Panc1 (cell line): Measurements from ENCODE around the gene VAV3. TPM values are rescaled to one million over a fixed set of nuclear protein-coding genes. Genes with fewer than 3 reads are reported as not detected.

ENCODE experiments used
- ATAC-seq: fragments of 200-7000 bp; cut with Tn5 transposase; 2 replicates; pipeline ENCODE4 v1.9.1; 2020; ENCODE audit warnings: mild to moderate bottlenecking, moderate library complexity
- BruUV-seq: library from RNA; stranded (reverse); fragments of 400-500 nt; replicated peaks from 2 replicates; lab custom pipeline; 2021; lab: Mats Ljungman, UMichigan
- CTCF ChIA-PET: fragments of 300-600 bp; sonication (Branson Sonifier 250); formaldehyde crosslinking; loops from one replicate; lab custom pipeline; 2022; ENCODE audit warnings: antibody characterized with exemption; lab: Charles Lee
- POLR2A ChIA-PET: fragments of 300-600 bp; sonication (Branson Sonifier 250); formaldehyde crosslinking; loops from one replicate; lab custom pipeline; 2022; ENCODE audit warnings: antibody characterized with exemption; lab: Charles Lee
- DNase-seq: peaks from one replicate; pipeline ENCODE4 v3.0.0-alpha.2; 2010; ENCODE audit warnings: low read depth, low spot score
- H3K27ac ChIP-seq: 2 replicates; pipeline ENCODE4 v1.5.1; 2011; ENCODE audit warnings: mild to moderate bottlenecking, low read length, inconsistent platforms
- H3K27me3 ChIP-seq: fragments of 200-500 bp; sonication (Bioruptor generic); 2 replicates; pipeline ENCODE4 v1.6.0; 2014; ENCODE audit warnings: low read length, inconsistent platforms; ENCODE audit not compliant: control insufficient read depth, insufficient read depth
- H3K36me3 ChIP-seq: fragments of 200-500 bp; sonication (Bioruptor generic); 2 replicates; pipeline ENCODE4 v1.5.1; 2014; ENCODE audit warnings: inconsistent platforms, mild to moderate bottlenecking, low read length, moderate library complexity; ENCODE audit not compliant: control insufficient read depth, insufficient read depth
- H3K4me1 ChIP-seq: 2 replicates; pipeline ENCODE4 v1.5.1; 2011; ENCODE audit warnings: inconsistent platforms, mild to moderate bottlenecking, low read length, moderate library complexity; ENCODE audit not compliant: control insufficient read depth, insufficient read depth
- H3K4me3 ChIP-seq, 2 experiments: 2 replicates each; pipeline ENCODE4 v1.5.1; 2011 to 2012; ENCODE audit warnings: low read depth in 2 of 2, low read length in 2 of 2, mild to moderate bottlenecking in 2 of 2, inconsistent platforms in 1 of 2, moderate library complexity in 1 of 2
- H3K9me3 ChIP-seq: fragments of 200-500 bp; sonication (Bioruptor generic); 2 replicates; pipeline ENCODE4 v1.5.1; 2014; ENCODE audit warnings: low read depth, mild to moderate bottlenecking, inconsistent platforms, low read length, moderate library complexity; ENCODE audit not compliant: control insufficient read depth, insufficient read depth
- POLR2AphosphoS5 ChIP-seq: IDR thresholded peaks from 2 replicates; pipeline ENCODE4 v1.6.1; 2012; ENCODE audit warnings: mild to moderate bottlenecking, low read depth, low read length, moderate library complexity
- REST ChIP-seq, 2 experiments: IDR thresholded peaks; 2 replicates each; pipeline ENCODE4 v1.6.1; 2011 to 2012; ENCODE audit warnings: low read depth in 2 of 2, control low read depth in 1 of 2, low read length in 1 of 2, mild to moderate bottlenecking in 1 of 2, moderate library complexity in 1 of 2; ENCODE audit not compliant: insufficient read depth in 1 of 2
- SIN3A ChIP-seq: IDR thresholded peaks from 2 replicates; pipeline ENCODE4 v1.6.1; 2012; ENCODE audit warnings: low read depth, mild to moderate bottlenecking, low read length, moderate library complexity, borderline replicate concordance; ENCODE audit not compliant: insufficient read depth
- TCF7L2 ChIP-seq: IDR thresholded peaks from 2 replicates; pipeline ENCODE4 v1.6.1; 2011; ENCODE audit warnings: mild to moderate bottlenecking, low read depth, low read length, inconsistent platforms
- in situ Hi-C: cut with HindIII; loops from 2 replicates; pipeline ENCODE4 v1.10.0; 2016; ENCODE audit warnings: low sequenced_read_pairs, low pct_unique_long_range_greater_than_20kb
- intact Hi-C: fragments of 100-400 bp; cut with micrococcal nuclease; formaldehyde crosslinking; loops from one replicate; pipeline ENCODE4 v1.10.0; 2022; ENCODE audit not compliant: unreplicated experiment
- total RNA-seq: library from RNA; stranded (reverse); gene quantifications from one replicate; pipeline ENCODE4 v1.2.1, GENCODE V29; 2021; ENCODE audit not compliant: unreplicated experiment
- TF ChIP-seq, protein P1 (sequence below): fragments of 450-650 bp; IDR thresholded peaks from 2 replicates; pipeline ENCODE4 v1.5.1; 2017; ENCODE audit warnings: mild to moderate bottlenecking

Gene VAV3
- total RNA-seq, 1 experiment from 2014 or later = 0.23 TPM

DNA sequence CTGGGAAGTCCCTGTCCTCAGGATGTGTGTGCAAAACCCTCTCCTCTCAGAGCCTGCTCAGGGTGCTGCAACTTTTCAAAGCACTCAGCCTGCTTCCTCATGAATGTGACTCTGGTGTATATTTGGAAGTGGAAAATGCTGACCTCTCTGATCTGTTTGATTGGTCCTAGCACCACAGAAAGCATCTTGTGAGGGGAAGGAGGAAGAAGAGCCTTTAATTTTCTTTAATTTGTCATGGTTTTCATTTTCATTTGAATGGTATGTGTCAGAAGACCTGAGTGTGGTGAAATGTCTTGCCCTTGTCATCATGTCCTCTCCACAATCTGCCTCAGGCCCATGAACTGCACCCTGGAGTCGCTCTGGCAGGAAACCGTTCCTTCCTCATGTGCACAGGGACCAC lies 440.7 kb downstream of the VAV3 start:
- Histone ChIP-seq H3K4me3 (no peak overlapping the region), H3K27me3 (no peaks in the 10 kb centered on the region), H3K36me3 (no peaks in the 10 kb centered on the region), H3K4me1 (no peaks in the 10 kb centered on the region), H3K9me3 (no peaks in the 10 kb centered on the region), H3K27ac (no peak overlapping the region)
- in situ Hi-C loops (no loop called here), intact Hi-C loops (loop anchor here (10.0 kb wide), 1 partner anchor 250 kb away; no protein-coding TSS in a partner anchor)
- no TSS peak for BruUV-seq
- ChIA-PET POLR2A (no interaction called here), CTCF (no interaction called here)
- no peak for TF ChIP-seq POLR2AphosphoS5
- TF ChIP-seq, protein P1, sequence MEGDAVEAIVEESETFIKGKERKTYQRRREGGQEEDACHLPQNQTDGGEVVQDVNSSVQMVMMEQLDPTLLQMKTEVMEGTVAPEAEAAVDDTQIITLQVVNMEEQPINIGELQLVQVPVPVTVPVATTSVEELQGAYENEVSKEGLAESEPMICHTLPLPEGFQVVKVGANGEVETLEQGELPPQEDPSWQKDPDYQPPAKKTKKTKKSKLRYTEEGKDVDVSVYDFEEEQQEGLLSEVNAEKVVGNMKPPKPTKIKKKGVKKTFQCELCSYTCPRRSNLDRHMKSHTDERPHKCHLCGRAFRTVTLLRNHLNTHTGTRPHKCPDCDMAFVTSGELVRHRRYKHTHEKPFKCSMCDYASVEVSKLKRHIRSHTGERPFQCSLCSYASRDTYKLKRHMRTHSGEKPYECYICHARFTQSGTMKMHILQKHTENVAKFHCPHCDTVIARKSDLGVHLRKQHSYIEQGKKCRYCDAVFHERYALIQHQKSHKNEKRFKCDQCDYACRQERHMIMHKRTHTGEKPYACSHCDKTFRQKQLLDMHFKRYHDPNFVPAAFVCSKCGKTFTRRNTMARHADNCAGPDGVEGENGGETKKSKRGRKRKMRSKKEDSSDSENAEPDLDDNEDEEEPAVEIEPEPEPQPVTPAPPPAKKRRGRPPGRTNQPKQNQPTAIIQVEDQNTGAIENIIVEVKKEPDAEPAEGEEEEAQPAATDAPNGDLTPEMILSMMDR = no peak
- no peak for TF ChIP-seq TCF7L2
- no peak for TF ChIP-seq SIN3A
- TF ChIP-seq REST (IDR thresholded peaks at IDR 0.05; ENCODE audit: insufficient read depth in 1 of 2, low read depth in 2 of 2, low read length in 1 of 2) = no peak
- DNase-seq (no peak), ATAC-seq (no peak)

DNA sequence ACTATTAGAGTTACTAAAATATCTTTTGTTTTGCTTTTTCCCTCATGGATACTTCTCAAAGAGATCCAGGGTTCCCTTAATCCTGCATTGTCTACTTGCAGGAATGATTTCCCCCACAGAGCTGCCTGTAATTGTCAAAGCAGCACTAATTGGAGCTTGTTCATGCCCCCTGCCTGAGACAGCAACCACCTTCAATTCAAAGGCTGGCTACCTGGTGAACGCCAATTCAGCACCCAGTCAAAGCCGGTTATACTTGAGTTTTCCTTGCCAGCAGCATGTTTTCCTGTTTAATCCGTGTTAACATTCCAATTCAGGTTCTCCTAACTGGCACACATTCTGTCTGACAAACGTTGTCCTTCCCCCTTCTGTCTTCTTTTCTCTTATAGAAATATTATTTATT lies 441.2 kb downstream of the VAV3 start:
- in situ Hi-C loops = no loop called here
- intact Hi-C loops = loop anchor here (10.0 kb wide), 1 partner anchor 249 kb away; no protein-coding TSS in a partner anchor
- Histone ChIP-seq H3K9me3 (no peaks in the 10 kb centered on the region), H3K4me1 (no peaks in the 10 kb centered on the region), H3K4me3 (no peak overlapping the region), H3K27me3 (no peaks in the 10 kb centered on the region), H3K36me3 (no peaks in the 10 kb centered on the region), H3K27ac (no peak overlapping the region)
- TF ChIP-seq REST (IDR thresholded peaks at IDR 0.05; ENCODE audit: insufficient read depth in 1 of 2, low read depth in 2 of 2, low read length in 1 of 2) (no peak), TCF7L2 (no peak), POLR2AphosphoS5 (no peak), SIN3A (no peak)
- TF ChIP-seq, protein P1 = no peak
- POLR2A ChIA-PET = no interaction called here
- no peak for DNase-seq
- CTCF ChIA-PET = interaction anchor here (0.6 kb wide), 1 partner anchor 170 kb away, joined by 12 read pairs; no protein-coding TSS in a partner anchor
- ATAC-seq = no peak
- BruUV-seq = no TSS peak
